Measurements from ENCODE around the gene MBTPS1.

Gene MBTPS1

GRCh38 chr16:84068783-84069462 is 47.8 kb downstream of the MBTPS1 start:
- no peak for DNase-seq

DNA sequence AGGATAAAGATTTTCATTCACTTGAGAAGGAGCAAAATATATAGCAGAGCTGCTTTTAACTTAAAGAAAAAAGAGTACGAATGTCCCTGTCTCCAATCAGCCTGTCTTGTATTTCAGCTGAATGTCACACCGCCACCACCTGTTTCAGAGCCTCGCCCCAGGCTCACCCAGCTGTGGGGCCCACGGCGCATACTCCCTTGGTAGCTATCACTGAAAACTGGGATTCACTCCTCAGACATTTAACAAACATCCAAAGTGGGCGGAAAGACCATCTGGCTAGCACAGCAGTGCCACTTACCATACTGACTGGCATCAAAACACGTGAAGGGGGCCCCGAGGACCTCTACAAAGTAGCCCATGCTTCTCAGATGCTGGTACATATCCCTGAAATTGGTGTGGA is 48.7 kb downstream of the MBTPS1 start:
- no peak for DNase-seq

- no peak for DNase-seq
These were observed 49.1 kb downstream of the MBTPS1 start for GRCh38 chr16:84067640-84068039.

DNA sequence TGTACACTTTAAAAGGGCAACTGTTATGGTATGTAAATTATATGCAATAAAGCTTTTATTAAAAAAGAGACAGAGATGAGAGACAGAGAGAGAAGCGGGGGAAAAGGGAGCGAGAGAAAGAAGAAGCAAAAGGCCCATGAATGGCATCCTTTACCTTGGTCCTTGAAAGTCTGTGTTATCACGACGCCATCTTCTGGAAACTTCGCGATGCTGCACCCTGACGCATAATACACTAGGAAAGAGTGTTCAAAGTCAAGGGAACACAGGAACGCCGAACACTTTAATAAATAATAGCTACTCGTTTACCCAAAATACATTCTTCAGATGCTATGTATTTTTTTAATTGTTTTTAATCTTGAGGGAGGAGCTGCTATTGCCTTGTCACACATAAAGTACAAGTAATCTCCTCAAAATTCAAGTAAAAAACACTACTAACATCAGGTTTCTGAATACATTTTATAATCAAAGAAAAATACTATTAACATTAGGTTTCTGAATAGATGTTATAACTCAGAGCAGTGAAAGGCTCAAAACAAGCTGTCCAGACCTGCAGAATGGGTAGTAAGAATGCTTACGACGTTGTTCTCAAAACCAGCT is 51.1 kb downstream of the MBTPS1 start:
- peak; percentile 48 for DNase-seq

DNA sequence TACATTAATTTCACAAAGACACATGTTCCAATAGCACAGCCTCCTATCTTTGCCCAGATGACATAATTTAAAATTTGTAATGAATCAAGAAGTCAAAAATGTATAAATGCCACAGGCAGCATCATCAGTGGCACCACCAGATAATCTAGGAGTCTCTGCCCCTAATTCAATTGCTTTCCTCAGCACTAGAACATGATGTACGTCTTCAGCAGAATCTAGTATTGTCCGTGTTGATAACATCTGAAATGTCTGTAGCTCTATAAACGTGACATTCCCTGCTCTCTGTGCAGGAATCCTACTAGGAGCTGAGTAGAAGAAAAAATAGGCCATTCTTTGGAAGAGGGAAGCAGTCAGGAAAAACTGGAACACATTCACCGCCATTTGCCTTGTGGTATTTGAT is 52.8 kb downstream of the MBTPS1 start:
- DNase-seq, result no peak

GRCh38 chr16:84062734-84063640 is 53.8 kb downstream of the MBTPS1 start:
- peak; percentile 68 for DNase-seq

DNA sequence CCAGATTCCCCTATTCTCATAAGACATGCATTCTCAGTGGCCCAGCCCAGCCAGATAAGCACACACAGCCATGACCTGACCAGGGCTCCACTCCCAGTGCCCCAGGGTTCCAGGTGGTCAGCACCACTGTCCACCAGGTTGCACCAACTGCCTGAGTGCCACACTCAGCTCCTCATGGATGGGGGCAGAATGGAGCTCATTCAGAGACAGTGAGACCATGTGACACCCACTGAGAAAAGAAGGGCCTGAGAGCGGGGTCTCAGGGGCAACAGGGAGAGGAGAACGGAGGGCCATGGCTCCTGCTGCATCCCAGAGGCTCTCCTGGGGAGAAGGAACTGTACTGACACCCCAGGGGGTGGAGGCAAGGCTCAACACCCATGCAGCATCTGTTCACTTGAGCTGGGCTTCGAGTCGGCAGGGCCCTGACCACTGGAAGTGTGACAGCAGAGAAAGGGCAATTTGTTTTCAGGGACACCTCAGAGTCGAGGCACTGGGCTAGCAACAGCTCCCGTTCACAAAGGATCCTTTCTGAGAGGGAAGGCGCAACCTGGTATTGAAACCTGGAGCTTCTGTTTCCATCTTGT is 55.4 kb downstream of the MBTPS1 start:
- DNase-seq, result no peak

- no peak for DNase-seq
These were observed 56.5 kb downstream of the MBTPS1 start for GRCh38 chr16:84059946-84060901.

- DNase-seq, result no peak
These were observed 57.6 kb downstream of the MBTPS1 start for GRCh38 chr16:84059111-84059510.

GRCh38 chr16:84058664-84059063 is 58.1 kb downstream of the MBTPS1 start:
- DNase-seq, result no peak

- DNase-seq, result no peak
These were observed 58.5 kb downstream of the MBTPS1 start for GRCh38 chr16:84058211-84058610.

- no peak for DNase-seq
These were observed 59.8 kb downstream of the MBTPS1 start for GRCh38 chr16:84056933-84057332.

- no peak for DNase-seq
These were observed 60.7 kb downstream of the MBTPS1 start for GRCh38 chr16:84055801-84056634.

- no peak for DNase-seq
These were observed 61.4 kb downstream of the MBTPS1 start for GRCh38 chr16:84055366-84055765.

DNA sequence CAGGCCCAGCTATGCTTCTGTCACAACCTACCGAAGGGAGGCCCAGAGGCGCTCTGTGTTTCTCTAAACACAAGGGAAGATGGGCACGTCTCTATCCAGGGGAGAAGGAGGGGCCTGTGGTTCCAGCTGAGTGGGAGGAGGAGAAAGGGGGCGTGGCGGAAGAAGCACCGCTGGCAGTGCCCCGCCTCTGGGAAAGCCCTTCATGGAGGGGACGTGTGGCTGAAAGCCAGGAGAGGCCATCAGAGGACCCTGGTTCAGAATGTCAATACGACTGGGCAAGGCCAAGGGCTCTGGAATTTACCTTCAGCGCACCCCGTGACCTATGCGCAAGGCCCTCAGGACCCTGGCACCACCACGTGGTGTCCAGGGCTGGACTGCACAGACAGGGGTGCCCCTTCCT is 61.8 kb downstream of the MBTPS1 start:
- DNase-seq, result no peak

GRCh38 chr16:84054271-84054670 is 62.5 kb downstream of the MBTPS1 start:
- DNase-seq, result no peak

- DNase-seq, result no peak
These were observed 63.5 kb downstream of the MBTPS1 start for GRCh38 chr16:84053237-84053636.

DNA sequence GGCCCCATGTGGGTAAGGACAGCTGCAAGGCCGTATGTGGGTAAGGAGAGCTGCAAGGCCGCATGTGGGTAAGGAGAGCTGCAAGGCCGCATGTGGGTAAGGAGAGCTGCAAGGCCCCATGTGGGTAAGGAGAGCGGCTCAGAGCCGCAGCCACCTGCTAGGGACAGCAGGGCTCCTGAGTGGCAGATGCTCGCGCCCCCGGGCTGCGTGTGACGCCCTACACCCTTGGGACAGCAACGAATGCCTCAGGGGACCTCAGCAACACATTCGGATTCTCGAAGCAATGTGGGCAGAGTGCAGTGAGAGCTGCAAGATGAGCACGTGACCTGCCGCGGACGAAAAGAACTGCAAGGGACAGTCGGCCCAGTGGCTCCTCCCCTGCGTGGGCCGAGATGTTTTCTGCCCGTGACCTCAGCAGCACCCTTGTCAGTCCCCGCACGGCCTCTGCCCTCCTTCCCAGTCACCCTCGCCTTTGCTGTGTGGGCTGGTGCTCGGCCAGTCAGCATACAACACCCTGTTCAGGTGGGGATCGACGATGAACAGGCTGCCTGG is 64.6 kb downstream of the MBTPS1 start:
- DNase-seq, result no peak

- no peak for DNase-seq
These were observed 66.4 kb downstream of the MBTPS1 start for GRCh38 chr16:84050316-84050715.

GRCh38 chr16:84049403-84050060 is 67.2 kb downstream of the MBTPS1 start:
- DNase-seq, result no peak

All from stimulated activated CD4-positive, alpha-beta T cell treated with anti-CD3 and anti-CD28 coated beads, Interleukin-4, amount 100 ng/mL, for 24 hours (primary cell).